Measurements from ENCODE around the gene RYR2. TPM values are rescaled to one million over a fixed set of nuclear protein-coding genes. Genes with fewer than 3 reads are reported as not detected.

Gene RYR2
- total RNA-seq, 1 experiment from 2014 or later, result 0.03 TPM

DNA sequence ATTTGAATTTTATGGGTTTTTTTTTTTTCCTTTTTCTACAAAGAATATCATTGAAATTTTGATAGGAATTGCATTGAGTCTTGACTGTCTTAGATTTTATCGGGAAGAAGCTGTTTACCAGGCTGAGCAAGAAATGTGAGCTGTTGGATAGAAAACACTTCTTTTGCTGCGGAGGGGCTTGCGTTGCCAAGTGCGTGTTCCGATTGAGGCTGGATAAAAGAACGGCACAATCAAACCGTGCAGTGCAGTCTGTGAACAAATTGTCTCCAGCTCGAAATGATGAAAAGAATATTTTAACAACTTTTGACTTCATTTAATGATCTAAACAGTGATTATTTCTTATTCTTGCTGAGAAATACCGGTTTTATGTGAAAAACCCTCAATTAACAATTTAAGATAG lies 149.4 kb downstream of the RYR2 start:
- in situ Hi-C loops (cut with HindIII; ENCODE audit: low pct_unique_long_range_greater_than_20kb, low sequenced_read_pairs), result no loop called here
- intact Hi-C loops (cut with micrococcal nuclease; ENCODE audit: unreplicated experiment), result no loop called here
- Histone ChIP-seq H3K27me3 (ENCODE audit: control insufficient read depth, insufficient read depth, low read length) (no peaks in the 10 kb centered on the region), H3K4me1 (ENCODE audit: control insufficient read depth, insufficient read depth, low read length) (no peaks in the 10 kb centered on the region), H3K36me3 (ENCODE audit: control insufficient read depth, insufficient read depth, low read length) (no peaks in the 10 kb centered on the region), H3K4me3 (ENCODE audit: low read depth in 2 of 2, low read length in 2 of 2) (no peak overlapping the region), H3K27ac (ENCODE audit: low read length) (no peak overlapping the region), H3K9me3 (ENCODE audit: control insufficient read depth, insufficient read depth, low read depth, low read length) (no peaks in the 10 kb centered on the region)
- no peak for ATAC-seq
- ChIA-PET POLR2A (no interaction called here), CTCF (no interaction called here)
- DNase-seq (ENCODE audit: low read depth, low spot score), result no peak
- TF ChIP-seq TCF7L2 (IDR thresholded peaks at IDR 0.05; ENCODE audit: low read depth, low read length), result no peak
- TF ChIP-seq SIN3A (IDR thresholded peaks at IDR 0.05; ENCODE audit: borderline replicate concordance, insufficient read depth, low read depth, low read length), result no peak
- TF ChIP-seq, protein P1, sequence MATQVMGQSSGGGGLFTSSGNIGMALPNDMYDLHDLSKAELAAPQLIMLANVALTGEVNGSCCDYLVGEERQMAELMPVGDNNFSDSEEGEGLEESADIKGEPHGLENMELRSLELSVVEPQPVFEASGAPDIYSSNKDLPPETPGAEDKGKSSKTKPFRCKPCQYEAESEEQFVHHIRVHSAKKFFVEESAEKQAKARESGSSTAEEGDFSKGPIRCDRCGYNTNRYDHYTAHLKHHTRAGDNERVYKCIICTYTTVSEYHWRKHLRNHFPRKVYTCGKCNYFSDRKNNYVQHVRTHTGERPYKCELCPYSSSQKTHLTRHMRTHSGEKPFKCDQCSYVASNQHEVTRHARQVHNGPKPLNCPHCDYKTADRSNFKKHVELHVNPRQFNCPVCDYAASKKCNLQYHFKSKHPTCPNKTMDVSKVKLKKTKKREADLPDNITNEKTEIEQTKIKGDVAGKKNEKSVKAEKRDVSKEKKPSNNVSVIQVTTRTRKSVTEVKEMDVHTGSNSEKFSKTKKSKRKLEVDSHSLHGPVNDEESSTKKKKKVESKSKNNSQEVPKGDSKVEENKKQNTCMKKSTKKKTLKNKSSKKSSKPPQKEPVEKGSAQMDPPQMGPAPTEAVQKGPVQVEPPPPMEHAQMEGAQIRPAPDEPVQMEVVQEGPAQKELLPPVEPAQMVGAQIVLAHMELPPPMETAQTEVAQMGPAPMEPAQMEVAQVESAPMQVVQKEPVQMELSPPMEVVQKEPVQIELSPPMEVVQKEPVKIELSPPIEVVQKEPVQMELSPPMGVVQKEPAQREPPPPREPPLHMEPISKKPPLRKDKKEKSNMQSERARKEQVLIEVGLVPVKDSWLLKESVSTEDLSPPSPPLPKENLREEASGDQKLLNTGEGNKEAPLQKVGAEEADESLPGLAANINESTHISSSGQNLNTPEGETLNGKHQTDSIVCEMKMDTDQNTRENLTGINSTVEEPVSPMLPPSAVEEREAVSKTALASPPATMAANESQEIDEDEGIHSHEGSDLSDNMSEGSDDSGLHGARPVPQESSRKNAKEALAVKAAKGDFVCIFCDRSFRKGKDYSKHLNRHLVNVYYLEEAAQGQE (IDR thresholded peaks at IDR 0.05; ENCODE audit: insufficient read depth in 1 of 2, low read depth in 2 of 2, low read length in 1 of 2), result no peak
- TF ChIP-seq, protein P2, sequence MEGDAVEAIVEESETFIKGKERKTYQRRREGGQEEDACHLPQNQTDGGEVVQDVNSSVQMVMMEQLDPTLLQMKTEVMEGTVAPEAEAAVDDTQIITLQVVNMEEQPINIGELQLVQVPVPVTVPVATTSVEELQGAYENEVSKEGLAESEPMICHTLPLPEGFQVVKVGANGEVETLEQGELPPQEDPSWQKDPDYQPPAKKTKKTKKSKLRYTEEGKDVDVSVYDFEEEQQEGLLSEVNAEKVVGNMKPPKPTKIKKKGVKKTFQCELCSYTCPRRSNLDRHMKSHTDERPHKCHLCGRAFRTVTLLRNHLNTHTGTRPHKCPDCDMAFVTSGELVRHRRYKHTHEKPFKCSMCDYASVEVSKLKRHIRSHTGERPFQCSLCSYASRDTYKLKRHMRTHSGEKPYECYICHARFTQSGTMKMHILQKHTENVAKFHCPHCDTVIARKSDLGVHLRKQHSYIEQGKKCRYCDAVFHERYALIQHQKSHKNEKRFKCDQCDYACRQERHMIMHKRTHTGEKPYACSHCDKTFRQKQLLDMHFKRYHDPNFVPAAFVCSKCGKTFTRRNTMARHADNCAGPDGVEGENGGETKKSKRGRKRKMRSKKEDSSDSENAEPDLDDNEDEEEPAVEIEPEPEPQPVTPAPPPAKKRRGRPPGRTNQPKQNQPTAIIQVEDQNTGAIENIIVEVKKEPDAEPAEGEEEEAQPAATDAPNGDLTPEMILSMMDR (IDR thresholded peaks at IDR 0.05), result no peak
- TF ChIP-seq POLR2AphosphoS5 (IDR thresholded peaks at IDR 0.05; ENCODE audit: low read depth, low read length), result no peak
- BruUV-seq (replicated peaks), result no TSS peak

DNA sequence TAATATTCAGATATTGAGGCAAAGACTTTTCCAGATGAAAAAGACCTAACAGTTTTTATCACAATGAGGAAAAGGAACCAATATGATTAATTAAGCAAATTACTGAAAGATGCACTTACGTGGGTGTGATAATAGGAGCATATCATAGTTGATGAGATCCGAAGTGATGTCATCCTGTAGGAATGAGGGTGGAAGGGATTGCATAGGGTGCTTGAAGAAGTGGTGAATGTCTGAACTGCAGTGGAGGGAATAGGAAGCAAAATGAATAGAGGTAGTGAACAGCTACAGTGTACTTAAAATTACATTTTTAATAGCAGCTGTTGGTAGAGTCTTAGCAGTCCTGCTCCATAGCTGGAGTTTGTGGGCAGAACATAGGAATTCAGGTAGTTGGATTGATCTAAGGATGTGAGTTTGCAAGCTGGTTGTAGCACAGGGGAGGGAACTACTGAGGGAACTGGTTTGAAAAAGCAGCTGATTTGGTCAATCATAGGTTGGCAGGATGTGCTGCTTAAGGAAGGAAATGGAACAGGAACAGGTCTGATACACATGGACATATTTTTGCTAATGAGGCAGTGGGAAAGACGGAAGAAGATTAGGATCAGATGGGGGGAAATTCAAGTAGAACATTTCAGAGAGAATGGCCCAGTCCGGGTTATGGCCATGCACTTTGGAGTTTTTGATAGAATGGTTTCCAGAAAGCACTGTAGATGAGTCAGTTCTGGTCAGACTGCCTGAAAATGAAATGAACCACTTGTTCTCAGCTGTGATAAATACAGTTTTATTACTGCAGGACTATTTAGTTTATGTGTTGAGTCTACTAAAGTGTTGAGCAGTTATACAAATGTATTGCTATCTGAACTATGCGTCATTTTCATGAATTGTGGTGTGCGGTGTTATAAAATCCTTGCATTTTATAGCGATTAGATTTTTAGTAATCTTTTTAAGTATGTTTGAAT lies 155.8 kb downstream of the RYR2 start:
- ATAC-seq (no peak), DNase-seq (ENCODE audit: low read depth, low spot score) (no peak)
- Histone ChIP-seq H3K4me1 (ENCODE audit: control insufficient read depth, insufficient read depth, low read length) (no peaks in the 10 kb centered on the region), H3K4me3 (ENCODE audit: low read depth in 2 of 2, low read length in 2 of 2) (no peak overlapping the region), H3K27me3 (ENCODE audit: control insufficient read depth, insufficient read depth, low read length) (no peaks in the 10 kb centered on the region; the same call in 1 of the 2 replicates), H3K27ac (ENCODE audit: low read length) (no peak overlapping the region), H3K36me3 (ENCODE audit: control insufficient read depth, insufficient read depth, low read length) (no peaks in the 10 kb centered on the region), H3K9me3 (ENCODE audit: control insufficient read depth, insufficient read depth, low read depth, low read length) (no peaks in the 10 kb centered on the region)
- intact Hi-C loops (cut with micrococcal nuclease; ENCODE audit: unreplicated experiment), result no loop called here
- in situ Hi-C loops (cut with HindIII; ENCODE audit: low pct_unique_long_range_greater_than_20kb, low sequenced_read_pairs), result no loop called here
- BruUV-seq (replicated peaks), result no TSS peak
- TF ChIP-seq, protein P1 (IDR thresholded peaks at IDR 0.05; ENCODE audit: insufficient read depth in 1 of 2, low read depth in 2 of 2, low read length in 1 of 2), result no peak
- TF ChIP-seq, protein P2 (IDR thresholded peaks at IDR 0.05), result no peak
- TF ChIP-seq POLR2AphosphoS5 (IDR thresholded peaks at IDR 0.05; ENCODE audit: low read depth, low read length) (no peak), SIN3A (IDR thresholded peaks at IDR 0.05; ENCODE audit: borderline replicate concordance, insufficient read depth, low read depth, low read length) (no peak), TCF7L2 (IDR thresholded peaks at IDR 0.05; ENCODE audit: low read depth, low read length) (no peak)
- CTCF ChIA-PET, result no interaction called here
- POLR2A ChIA-PET, result no interaction called here

Data from Panc1 (cell line).